Subcutaneous adipose tissue (tissue), 4 donors: ENCODE results near the gene PLA2R1. TPM values are rescaled to one million over a fixed set of nuclear protein-coding genes. Genes with fewer than 3 reads are reported as not detected.

ENCODE experiments used
- total RNA-seq, 4 donors: library from RNA; depleted of rRNA; stranded (reverse); fragments of >200 nt; gene quantifications; one replicate each; pipeline ENCODE4 v1.1.0, GENCODE V29; 2016
- TF ChIP-seq, protein P1 (sequence below): fragments of 450-650 bp; IDR thresholded peaks from one replicate; pipeline ENCODE4 v1.5.1; 2016; ENCODE audit warnings: low read depth, mild to moderate bottlenecking, control low read depth, antibody characterized with exemption, moderate library complexity

Gene PLA2R1
- total RNA-seq, 4 donors from 2014 or later = 13.2 to 24.4 (median 19.1) TPM

- TF ChIP-seq, protein P1, sequence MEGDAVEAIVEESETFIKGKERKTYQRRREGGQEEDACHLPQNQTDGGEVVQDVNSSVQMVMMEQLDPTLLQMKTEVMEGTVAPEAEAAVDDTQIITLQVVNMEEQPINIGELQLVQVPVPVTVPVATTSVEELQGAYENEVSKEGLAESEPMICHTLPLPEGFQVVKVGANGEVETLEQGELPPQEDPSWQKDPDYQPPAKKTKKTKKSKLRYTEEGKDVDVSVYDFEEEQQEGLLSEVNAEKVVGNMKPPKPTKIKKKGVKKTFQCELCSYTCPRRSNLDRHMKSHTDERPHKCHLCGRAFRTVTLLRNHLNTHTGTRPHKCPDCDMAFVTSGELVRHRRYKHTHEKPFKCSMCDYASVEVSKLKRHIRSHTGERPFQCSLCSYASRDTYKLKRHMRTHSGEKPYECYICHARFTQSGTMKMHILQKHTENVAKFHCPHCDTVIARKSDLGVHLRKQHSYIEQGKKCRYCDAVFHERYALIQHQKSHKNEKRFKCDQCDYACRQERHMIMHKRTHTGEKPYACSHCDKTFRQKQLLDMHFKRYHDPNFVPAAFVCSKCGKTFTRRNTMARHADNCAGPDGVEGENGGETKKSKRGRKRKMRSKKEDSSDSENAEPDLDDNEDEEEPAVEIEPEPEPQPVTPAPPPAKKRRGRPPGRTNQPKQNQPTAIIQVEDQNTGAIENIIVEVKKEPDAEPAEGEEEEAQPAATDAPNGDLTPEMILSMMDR = no peak
Measured at GRCh38 chr2:159982270-159982669, 80.1 kb downstream of the PLA2R1 start.

DNA sequence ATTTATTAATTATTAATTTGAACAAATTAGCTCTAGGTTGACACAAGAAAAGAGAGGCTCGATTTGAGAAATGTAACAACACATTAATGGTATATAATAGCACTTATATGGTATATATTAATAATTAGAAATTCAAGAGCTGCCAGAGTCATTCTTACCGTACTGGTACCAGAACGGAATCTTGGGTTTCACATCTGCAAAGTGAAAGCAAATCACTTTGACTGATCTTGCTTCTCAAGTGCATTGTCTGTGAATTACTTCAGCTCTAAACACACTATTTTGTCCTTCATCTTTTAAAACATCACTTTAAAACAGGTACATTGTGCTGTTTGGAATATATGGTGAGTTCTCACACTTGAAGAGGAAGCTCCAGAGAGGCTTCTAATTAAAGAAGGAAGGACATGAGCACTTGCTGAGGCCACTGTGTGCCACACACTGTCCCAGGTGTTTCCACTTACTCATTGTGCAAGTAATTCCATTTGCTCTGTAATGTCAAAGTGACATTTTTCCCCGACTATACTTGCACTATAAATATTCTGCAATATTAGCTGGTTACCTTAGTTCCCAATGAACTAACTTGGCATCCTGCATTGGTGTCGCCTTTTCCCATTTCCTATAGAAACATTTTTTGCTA, 85.8 kb downstream of the PLA2R1 start:
- TF ChIP-seq, protein P1 = no peak

GRCh38 chr2:159973325-159973724, 89.1 kb downstream of the PLA2R1 start:
- TF ChIP-seq, protein P1 = no peak

- TF ChIP-seq, protein P1 = no peak
Measured at GRCh38 chr2:159971365-159972152, 90.9 kb downstream of the PLA2R1 start.

- TF ChIP-seq, protein P1 = no peak
Measured at GRCh38 chr2:159968279-159968900, 94.0 kb downstream of the PLA2R1 start.

GRCh38 chr2:159963700-159964099, 98.7 kb downstream of the PLA2R1 start:
- TF ChIP-seq, protein P1 = no peak

DNA sequence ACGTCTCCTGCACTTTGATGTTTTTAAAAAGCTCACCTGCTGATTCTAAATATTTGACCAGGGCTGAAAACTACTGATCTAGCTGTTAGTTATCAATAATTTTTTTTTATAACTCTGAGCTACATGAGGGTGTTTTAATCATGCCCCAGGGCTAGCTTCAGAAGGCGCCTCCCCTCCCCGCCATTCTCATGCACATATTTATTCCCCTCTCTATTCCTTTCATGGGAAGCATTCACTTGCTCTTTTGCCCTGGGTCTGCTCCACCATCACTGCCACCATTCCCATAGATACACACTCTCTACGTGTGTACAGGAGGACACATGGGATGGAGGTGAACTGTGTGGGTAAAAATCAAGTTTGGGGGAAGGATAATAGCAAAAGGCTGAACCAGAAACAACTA, 101.0 kb downstream of the PLA2R1 start:
- TF ChIP-seq, protein P1 = no peak
